ENCODE data around the gene SLC13A3. TPM values are rescaled to one million over a fixed set of nuclear protein-coding genes. Genes with fewer than 3 reads are reported as not detected.
A peak's percentile ranks its signal among the peaks of the same experiment; 100 is the strongest.

Gene SLC13A3
- total RNA-seq, 1 experiment from 2014 or later = 1.7 TPM

GRCh38 chr20:46539113-46539512 is 112.1 kb downstream of the SLC13A3 start:
- DNase-seq (ENCODE audit: low read depth) = no peak

DNA sequence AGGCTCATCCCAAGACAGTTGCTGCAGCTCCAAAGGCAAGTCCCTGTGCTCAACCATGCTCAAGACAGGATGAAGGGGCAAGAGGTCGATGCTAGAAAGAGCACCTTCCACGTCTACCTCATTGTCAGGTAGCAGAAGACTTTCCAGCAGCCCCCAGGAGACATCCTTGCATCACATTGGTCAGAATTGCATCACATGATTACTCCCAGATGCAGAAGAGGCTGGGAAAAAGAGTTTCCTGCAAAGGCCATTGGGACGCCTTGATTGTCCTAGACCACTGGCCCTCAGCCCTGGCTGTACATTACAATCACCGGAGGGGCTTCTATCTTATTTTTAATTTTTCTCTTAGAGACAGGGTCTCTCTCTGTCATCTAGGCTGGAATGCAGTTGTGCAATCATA is 120.6 kb downstream of the SLC13A3 start:
- no peak for DNase-seq (ENCODE audit: low read depth)

DNA sequence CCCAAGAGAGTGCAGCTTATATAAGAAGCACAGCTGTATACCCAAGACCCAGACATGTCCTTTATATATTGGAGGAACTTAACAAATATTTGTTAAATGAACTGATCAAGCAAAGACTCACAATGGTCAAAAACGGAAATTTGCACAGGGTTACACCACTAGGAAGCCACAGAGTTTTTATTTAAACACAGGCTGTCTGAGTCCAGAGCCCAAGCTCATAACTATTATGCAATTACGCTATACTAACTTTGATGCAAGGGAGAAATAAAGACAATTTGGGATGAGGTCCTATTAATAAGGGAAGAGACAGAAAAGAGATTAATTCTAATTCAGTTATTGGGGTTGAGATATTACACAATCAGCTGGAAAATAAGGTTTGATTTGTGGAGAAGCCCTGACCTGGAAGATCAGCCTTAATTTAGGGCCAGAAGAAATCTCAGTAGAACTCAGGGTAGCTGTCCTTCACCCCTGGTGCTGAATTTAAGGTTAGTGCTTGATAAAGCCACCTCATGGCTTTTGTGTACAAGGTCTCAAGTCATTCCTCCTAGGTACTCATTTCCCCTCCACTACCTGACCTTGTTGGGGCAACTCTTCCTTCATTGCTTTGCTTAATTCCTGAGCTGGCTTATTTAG is 127.4 kb downstream of the SLC13A3 start:
- peak; percentile 29 for DNase-seq (ENCODE audit: low read depth)

DNA sequence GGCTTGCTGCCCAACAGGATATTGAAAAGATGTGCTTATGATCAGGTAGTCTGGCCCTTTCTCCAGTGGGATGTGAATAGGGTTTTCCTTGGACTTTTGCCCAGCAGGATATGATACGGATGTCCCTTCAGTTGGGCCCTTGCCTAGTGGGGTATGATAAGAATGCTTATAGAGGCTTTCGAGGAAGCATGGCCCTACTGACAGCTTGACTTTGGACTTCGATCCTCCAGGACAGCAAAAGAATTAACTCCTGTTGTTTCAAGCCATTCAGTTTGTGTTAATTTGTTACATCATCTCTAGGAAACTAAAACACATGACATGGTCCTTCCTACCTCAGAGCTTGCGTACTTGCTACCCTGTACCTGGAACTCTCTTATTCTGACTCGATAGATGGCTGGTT is 128.2 kb downstream of the SLC13A3 start:
- no peak for DNase-seq (ENCODE audit: low read depth)

GRCh38 chr20:46520976-46521579 is 130.2 kb downstream of the SLC13A3 start:
- peak; percentile 65 for DNase-seq (ENCODE audit: low read depth)

DNA sequence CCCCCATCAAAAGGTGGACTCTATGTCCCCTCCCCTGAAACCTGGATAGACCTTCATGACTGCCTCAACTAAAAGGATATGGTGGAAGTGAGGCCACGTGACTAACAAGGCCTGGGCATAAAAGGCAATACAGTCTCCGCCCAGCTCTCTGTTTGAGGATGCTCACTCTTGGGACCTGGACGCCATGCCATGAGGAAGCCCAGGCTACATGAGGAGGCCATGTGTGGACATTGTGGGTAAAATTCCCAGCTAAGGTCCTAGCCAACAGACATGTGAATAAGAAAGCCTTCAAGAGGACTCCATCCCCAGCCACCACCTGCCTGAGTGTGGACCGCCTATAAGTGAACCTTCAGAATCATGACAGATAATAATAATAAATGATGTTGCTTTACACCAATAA is 130.7 kb downstream of the SLC13A3 start:
- DNase-seq (ENCODE audit: low read depth) = no peak

GRCh38 chr20:46519471-46520068 is 131.7 kb downstream of the SLC13A3 start:
- DNase-seq (ENCODE audit: low read depth) = no peak

- peak; percentile 8 for DNase-seq (ENCODE audit: low read depth)
Measured at GRCh38 chr20:46512943-46513844, 138.1 kb downstream of the SLC13A3 start, which contains the start of gene ZNF334. Gene ZNF334, minus strand, starts transcription at chr20:46513559. Its CDS starts 1,457 bp downstream, at chr20:46512102.

DNA sequence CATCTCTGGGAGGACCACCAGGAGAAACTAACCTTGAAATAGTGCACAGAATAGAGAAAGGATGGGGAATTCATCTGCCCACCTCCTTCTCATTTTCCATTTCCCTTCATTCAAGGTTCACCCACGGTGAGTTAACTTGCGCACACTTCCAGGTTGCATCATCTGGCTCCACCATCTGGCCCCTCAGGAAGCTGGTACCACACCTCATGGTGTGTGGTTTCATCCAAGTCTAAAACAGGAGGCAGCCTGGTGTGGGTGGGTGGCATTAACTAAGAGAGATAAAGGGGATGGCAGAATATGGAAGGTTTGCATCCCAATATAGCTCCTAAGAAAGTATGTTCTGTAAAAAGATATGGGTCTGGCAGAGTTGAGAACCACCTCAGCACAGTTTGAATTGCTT is 141.7 kb downstream of the SLC13A3 start:
- no peak for DNase-seq (ENCODE audit: low read depth)

Other genes with a start within 250 kb of the SLC13A3 start
- gene ELMO2, start 244.8 kb downstream of the SLC13A3 start, total RNA-seq (2014; rRNA removed; shearing (Covaris generic)) = 34.3 and 41.2 TPM in 2 replicates
- not detected in 2 replicates for gene ZNF334, start 137.9 kb downstream of the SLC13A3 start, total RNA-seq (2014; rRNA removed; shearing (Covaris generic))
- not detected in 2 replicates for gene OCSTAMP, start 100.8 kb downstream of the SLC13A3 start, total RNA-seq (2014; rRNA removed; shearing (Covaris generic))
- gene TP53RK, start 38.0 kb upstream of the SLC13A3 start, total RNA-seq (2014; rRNA removed; shearing (Covaris generic)) = 33.1 and 36.2 TPM in 2 replicates
- gene SLC2A10, start 58.2 kb upstream of the SLC13A3 start, total RNA-seq (2014; rRNA removed; shearing (Covaris generic)) = 20.4 and 23.4 TPM in 2 replicates
- 0.10 TPM in 1 of 2 replicates, not detected in the other for gene EYA2, start 243.4 kb upstream of the SLC13A3 start, total RNA-seq (2014; rRNA removed; shearing (Covaris generic))